SK-N-SH (cell line): Measurements from ENCODE around the gene C3orf22. TPM values are rescaled to one million over a fixed set of nuclear protein-coding genes. Genes with fewer than 3 reads are reported as not detected.

Source experiments
- CTCF ChIA-PET: fragments of 300-600, 350-600 bp; formaldehyde crosslinking; extraction: SDS; loops from one replicate; lab custom pipeline; 2021; lab: Yijun Ruan, JAX
- POLR2A ChIA-PET: fragments of 350-600 bp; sonication (Branson Sonifier 250); formaldehyde crosslinking; extraction: SDS; loops from one replicate; lab custom pipeline; 2020; ENCODE audit warnings: antibody characterized with exemption, inconsistent platforms; lab: Yijun Ruan, JAX
- DNase-seq: peaks from one replicate; pipeline ENCODE4 v3.0.0; 2012
- H2AFZ ChIP-seq: fragments of 200-600 bp; sonication (generic); 2 replicates; pipeline ENCODE4 v1.8.1; 2016; ENCODE audit warnings: antibody characterized with exemption, mild to moderate bottlenecking, low read depth
- H3F3A ChIP-seq: fragments of 200-600 bp; sonication (generic); replicated peaks from 2 replicates; pipeline ENCODE3; 2016; ENCODE audit warnings: antibody characterized with exemption, mild to moderate bottlenecking; ENCODE audit not compliant: insufficient read depth
- H3K27ac ChIP-seq, 2 experiments: fragments of 200-500 bp in 1 of 2; fragments of 200-600 bp in 1 of 2; sonication (Bioruptor generic) in 1 of 2; sonication (generic), shearing (Covaris generic) in 1 of 2; 2 replicates each; pipeline versions ENCODE4 v1.5.1 to v1.6.1; 2014 to 2016; ENCODE audit warnings: low read depth in 2 of 2, inconsistent platforms in 1 of 2, low read length in 1 of 2, mild to moderate bottlenecking in 1 of 2, mixed read lengths in 1 of 2
- H3K27me3 ChIP-seq: fragments of 200-600 bp; sonication (generic), shearing (Covaris generic); 2 replicates; pipeline ENCODE4 v1.6.1; 2016; ENCODE audit warnings: mixed run types; ENCODE audit not compliant: insufficient read depth
- H3K36me3 ChIP-seq, 2 experiments: fragments of 200-500 bp in 1 of 2; fragments of 200-600 bp in 1 of 2; sonication (Bioruptor generic) in 1 of 2; sonication (generic) in 1 of 2; replicated peaks in 1 of 2; 2 replicates each; pipeline versions ENCODE3 to v1.5.1; 2014 to 2016; ENCODE audit warnings: low read length in 1 of 2, mild to moderate bottlenecking in 1 of 2; ENCODE audit not compliant: insufficient read depth in 2 of 2, control insufficient read depth in 1 of 2
- H3K4me1 ChIP-seq, 2 experiments: fragments of 200-500 bp in 1 of 2; fragments of 200-600 bp in 1 of 2; sonication (Bioruptor generic) in 1 of 2; sonication (generic), shearing (Covaris generic) in 1 of 2; 2 replicates each; pipeline versions ENCODE4 v1.5.1 to v1.6.1; 2014 to 2016; ENCODE audit warnings: low read depth in 1 of 2, low read length in 1 of 2, mixed run types in 1 of 2; ENCODE audit not compliant: insufficient read depth in 2 of 2, control insufficient read depth in 1 of 2
- H3K4me2 ChIP-seq: fragments of 200-600 bp; sonication (generic), shearing (Covaris generic); 2 replicates; pipeline ENCODE4 v1.6.1; 2017; ENCODE audit warnings: mixed run types
- H3K4me3 ChIP-seq, 2 experiments: fragments of 200-500 bp in 1 of 2; fragments of 200-600 bp in 1 of 2; sonication (Bioruptor generic) in 1 of 2; sonication (generic), shearing (Covaris generic) in 1 of 2; 2 replicates each; pipeline versions ENCODE4 v1.5.1 to v1.8.1; 2014 to 2016; ENCODE audit warnings: low read depth in 2 of 2, inconsistent platforms in 1 of 2, low read length in 1 of 2, mild to moderate bottlenecking in 1 of 2, mixed read lengths in 1 of 2, moderate library complexity in 1 of 2
- H3K79me2 ChIP-seq: fragments of 200-600 bp; sonication (generic); 2 replicates; pipeline ENCODE4 v1.8.1; 2017; ENCODE audit warnings: mild to moderate bottlenecking; ENCODE audit not compliant: insufficient read depth
- H3K9ac ChIP-seq: fragments of 200-600 bp; sonication (generic); 2 replicates; pipeline ENCODE4 v1.6.1; 2017; ENCODE audit warnings: mixed run types
- H3K9me2 ChIP-seq: fragments of 200-600 bp; sonication (generic); 2 replicates; pipeline ENCODE4 v1.6.1; 2017; ENCODE audit warnings: mixed run types
- H3K9me3 ChIP-seq: fragments of 200-600 bp; sonication (generic); 2 replicates; pipeline ENCODE4 v1.6.1; 2017; ENCODE audit warnings: mixed run types, mild to moderate bottlenecking, moderate library complexity
- H4K20me1 ChIP-seq: fragments of 200-600 bp; sonication (generic); 2 replicates; pipeline ENCODE4 v1.6.1; 2017; ENCODE audit warnings: mild to moderate bottlenecking, mixed run types; ENCODE audit not compliant: insufficient read depth
- CHD2 ChIP-seq: fragments of 150-350 bp; IDR thresholded peaks from 2 replicates; pipeline ENCODE4 v1.6.1; 2018; ENCODE audit warnings: low read length; ENCODE audit not compliant: partially characterized antibody
- ELF1 ChIP-seq: IDR thresholded peaks from 2 replicates; pipeline ENCODE4 v1.4.0; 2012
- FOXJ3 ChIP-seq: sonication (generic); formaldehyde crosslinking; IDR thresholded peaks from 2 replicates; pipeline ENCODE4 v1.5.1; 2020; ENCODE audit warnings: mild to moderate bottlenecking, missing genetic modification reagents
- MEF2A ChIP-seq: IDR thresholded peaks from 2 replicates; pipeline ENCODE4 v1.4.0; 2012; ENCODE audit warnings: low read depth, borderline replicate concordance
- MXI1 ChIP-seq: IDR thresholded peaks from 2 replicates; pipeline ENCODE4 v1.6.1; 2012; ENCODE audit warnings: mild to moderate bottlenecking, low read depth, low read length, improper control_type of control experiment
- NRF1 ChIP-seq: IDR thresholded peaks from 2 replicates; pipeline ENCODE4 v1.6.1; 2012; ENCODE audit warnings: low read depth, mild to moderate bottlenecking, low read length
- POLR2AphosphoS5 ChIP-seq: IDR thresholded peaks from 2 replicates; pipeline ENCODE4 v1.6.1; 2012; ENCODE audit warnings: low read depth, low read length
- RCOR1 ChIP-seq: fragments of 150-350 bp; IDR thresholded peaks from 2 replicates; pipeline ENCODE4 v1.6.1; 2017; ENCODE audit warnings: antibody characterized with exemption, low read length
- RXRA ChIP-seq: IDR thresholded peaks from 2 replicates; pipeline ENCODE4 v1.4.0; 2012; ENCODE audit warnings: low read depth, mild to moderate bottlenecking, borderline replicate concordance
- SIN3A ChIP-seq: IDR thresholded peaks from 2 replicates; pipeline ENCODE4 v1.6.1; 2012; ENCODE audit warnings: low read depth, mild to moderate bottlenecking, low read length, moderate library complexity, borderline replicate concordance
- TAF1 ChIP-seq: IDR thresholded peaks from 2 replicates; pipeline ENCODE4 v1.6.1; 2012; ENCODE audit warnings: low read depth, mild to moderate bottlenecking, low read length, moderate library complexity, borderline replicate concordance
- YY1 ChIP-seq: IDR thresholded peaks from 2 replicates; pipeline ENCODE4 v1.4.0; 2012; ENCODE audit warnings: low read depth, mild to moderate bottlenecking
- WGBS: methylation state at CpG from one replicate; pipeline ENCODE4 v1.1.6; 2017; ENCODE audit warnings: low lambda C conversion rate; 5-methylcytosine and 5-hydroxymethylcytosine counted together
- polyA plus RNA-seq, 3 experiments: library from polyadenylated mRNA; depleted of rRNA; stranded (reverse); fragments of >200 nt; gene quantifications; 2 replicates each; pipeline ENCODE4 v1.2.3, GENCODE V29; 2012
- TF ChIP-seq, protein P1 (sequence below): IDR thresholded peaks from 2 replicates; pipeline ENCODE4 v1.4.0; 2012; ENCODE audit warnings: low read depth, borderline replicate concordance
- TF ChIP-seq, protein P2 (sequence below): IDR thresholded peaks from 2 replicates; pipeline ENCODE4; 2012
- TF ChIP-seq, protein P3 (sequence below): fragments of 150-350 bp; IDR thresholded peaks from 2 replicates; pipeline ENCODE4 v1.6.1; 2016; ENCODE audit warnings: mild to moderate bottlenecking, low read depth, low read length

The C3orf22 gene
- polyA plus RNA-seq, 1 of the 3 experiments (the other 2 are of a cell fraction): not detected

DNA sequence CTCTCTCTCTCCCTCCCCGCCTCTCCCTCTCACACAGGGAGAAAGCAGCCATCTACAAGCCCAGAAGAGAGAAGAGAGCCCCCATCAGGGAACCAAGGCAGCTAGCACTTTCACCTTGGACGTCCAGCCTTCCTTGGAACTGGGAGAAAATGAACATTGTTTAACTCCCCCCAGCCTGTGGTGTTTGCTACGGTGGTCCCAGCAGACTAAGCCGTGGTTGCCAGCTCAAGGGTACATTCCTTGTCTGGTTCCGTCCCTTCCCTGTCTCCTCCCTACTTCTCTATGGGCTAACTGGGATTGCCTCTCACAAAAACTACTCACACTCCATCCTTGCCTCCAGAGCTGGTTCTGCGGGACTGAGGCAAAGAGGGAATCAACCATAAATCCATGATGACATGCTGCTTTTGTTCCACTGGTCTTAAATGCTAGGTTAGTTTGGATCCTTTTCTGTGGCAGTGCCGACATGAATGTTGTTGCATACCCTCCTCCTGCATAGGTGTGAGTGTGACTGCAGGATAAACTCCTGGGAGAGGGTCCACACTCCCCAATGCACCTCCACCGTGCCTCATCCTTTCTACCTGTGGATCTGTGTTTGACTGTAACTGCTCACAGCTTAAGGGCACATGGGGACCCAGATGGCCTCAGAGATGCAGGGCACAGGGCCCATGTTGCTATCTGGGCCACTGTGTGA, 12.0 kb downstream of the C3orf22 start:
- TF ChIP-seq FOXJ3 (CRISPR knock-in tag) (no peak), TAF1 (no peak), MXI1 (no peak), ELF1 (no peak), YY1 (no peak), POLR2AphosphoS5 (no peak), NRF1 (no peak), RXRA (no peak), MEF2A (no peak), SIN3A (no peak)
- TF ChIP-seq, protein P1, sequence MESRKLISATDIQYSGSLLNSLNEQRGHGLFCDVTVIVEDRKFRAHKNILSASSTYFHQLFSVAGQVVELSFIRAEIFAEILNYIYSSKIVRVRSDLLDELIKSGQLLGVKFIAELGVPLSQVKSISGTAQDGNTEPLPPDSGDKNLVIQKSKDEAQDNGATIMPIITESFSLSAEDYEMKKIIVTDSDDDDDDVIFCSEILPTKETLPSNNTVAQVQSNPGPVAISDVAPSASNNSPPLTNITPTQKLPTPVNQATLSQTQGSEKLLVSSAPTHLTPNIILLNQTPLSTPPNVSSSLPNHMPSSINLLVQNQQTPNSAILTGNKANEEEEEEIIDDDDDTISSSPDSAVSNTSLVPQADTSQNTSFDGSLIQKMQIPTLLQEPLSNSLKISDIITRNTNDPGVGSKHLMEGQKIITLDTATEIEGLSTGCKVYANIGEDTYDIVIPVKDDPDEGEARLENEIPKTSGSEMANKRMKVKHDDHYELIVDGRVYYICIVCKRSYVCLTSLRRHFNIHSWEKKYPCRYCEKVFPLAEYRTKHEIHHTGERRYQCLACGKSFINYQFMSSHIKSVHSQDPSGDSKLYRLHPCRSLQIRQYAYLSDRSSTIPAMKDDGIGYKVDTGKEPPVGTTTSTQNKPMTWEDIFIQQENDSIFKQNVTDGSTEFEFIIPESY: no peak
- TF ChIP-seq, protein P2, sequence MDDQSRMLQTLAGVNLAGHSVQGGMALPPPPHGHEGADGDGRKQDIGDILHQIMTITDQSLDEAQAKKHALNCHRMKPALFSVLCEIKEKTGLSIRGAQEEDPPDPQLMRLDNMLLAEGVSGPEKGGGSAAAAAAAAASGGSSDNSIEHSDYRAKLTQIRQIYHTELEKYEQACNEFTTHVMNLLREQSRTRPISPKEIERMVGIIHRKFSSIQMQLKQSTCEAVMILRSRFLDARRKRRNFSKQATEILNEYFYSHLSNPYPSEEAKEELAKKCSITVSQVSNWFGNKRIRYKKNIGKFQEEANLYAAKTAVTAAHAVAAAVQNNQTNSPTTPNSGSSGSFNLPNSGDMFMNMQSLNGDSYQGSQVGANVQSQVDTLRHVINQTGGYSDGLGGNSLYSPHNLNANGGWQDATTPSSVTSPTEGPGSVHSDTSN: no peak
- TF ChIP-seq, protein P3, sequence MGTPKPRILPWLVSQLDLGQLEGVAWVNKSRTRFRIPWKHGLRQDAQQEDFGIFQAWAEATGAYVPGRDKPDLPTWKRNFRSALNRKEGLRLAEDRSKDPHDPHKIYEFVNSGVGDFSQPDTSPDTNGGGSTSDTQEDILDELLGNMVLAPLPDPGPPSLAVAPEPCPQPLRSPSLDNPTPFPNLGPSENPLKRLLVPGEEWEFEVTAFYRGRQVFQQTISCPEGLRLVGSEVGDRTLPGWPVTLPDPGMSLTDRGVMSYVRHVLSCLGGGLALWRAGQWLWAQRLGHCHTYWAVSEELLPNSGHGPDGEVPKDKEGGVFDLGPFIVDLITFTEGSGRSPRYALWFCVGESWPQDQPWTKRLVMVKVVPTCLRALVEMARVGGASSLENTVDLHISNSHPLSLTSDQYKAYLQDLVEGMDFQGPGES: no peak
- Histone ChIP-seq H3K9me2 (no peaks in the 10 kb centered on the region), H3K79me2 (no peaks in the 10 kb centered on the region), H2AFZ (no peak overlapping the region), H3K4me2 (no peak overlapping the region), H3K4me3 (no peak overlapping the region), H3F3A (no peaks in the 10 kb centered on the region), H3K9me3 (no peaks in the 10 kb centered on the region), H3K4me1 (peaks cover 0 to 4% of the 10 kb centered on the region in 2 experiments; a peak in 1 of 4 replicates), H3K9ac (no peak overlapping the region), H4K20me1 (no peaks in the 10 kb centered on the region), H3K27me3 (peaks cover 9% of the 10 kb centered on the region; the same call in 1 of the 2 replicates), H3K27ac (no peak overlapping the region), H3K36me3 (no peaks in the 10 kb centered on the region)
- 58% methylated on average over 6 of the region's 8 CpGs for WGBS
- ChIA-PET POLR2A (no interaction called here), CTCF (interaction anchor here (1.0 to 1.6 kb wide), 5 partner anchors 14 to 412 kb away, joined by 3 to 4 read pairs (median 3); no protein-coding TSS in a partner anchor)
- peak; percentile 14 for DNase-seq

DNA sequence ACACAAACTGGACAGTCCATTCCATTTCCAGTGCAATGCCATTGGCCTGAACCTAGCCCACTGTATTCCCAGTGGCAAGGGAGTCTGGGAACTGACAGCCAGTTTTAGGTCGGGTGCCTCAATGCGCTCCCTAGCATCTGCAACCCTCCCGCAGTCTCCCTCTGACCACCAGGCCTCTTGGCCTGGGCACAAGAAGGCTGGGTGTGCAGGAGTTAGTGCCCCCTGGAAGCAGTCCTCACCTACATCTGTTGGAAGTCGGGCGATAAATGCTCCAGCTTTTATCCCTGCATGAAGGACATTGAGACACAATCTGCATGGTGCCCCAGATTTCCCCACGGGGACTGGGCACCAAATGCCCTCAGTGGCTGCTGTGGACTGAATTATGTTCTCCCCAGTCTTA, 12.7 kb downstream of the C3orf22 start:
- Histone ChIP-seq H4K20me1 (no peaks in the 10 kb centered on the region), H3K27ac (no peak overlapping the region), H3K9me2 (no peaks in the 10 kb centered on the region), H3K36me3 (no peaks in the 10 kb centered on the region), H3K4me1 (peaks cover under 1 to 4% of the 10 kb centered on the region in 2 experiments; a peak in 2 of 4 replicates), H3K79me2 (no peaks in the 10 kb centered on the region), H3K9ac (no peak overlapping the region), H3K4me3 (no peak overlapping the region), H3K27me3 (peaks cover 9% of the 10 kb centered on the region; the same call in 1 of the 2 replicates), H3F3A (no peaks in the 10 kb centered on the region), H3K9me3 (no peaks in the 10 kb centered on the region), H2AFZ (no peak overlapping the region), H3K4me2 (no peak overlapping the region)
- POLR2A ChIA-PET: no interaction called here
- CTCF ChIA-PET: interaction anchor here (1.6 kb wide), 1 partner anchor 412 kb away, joined by 4 read pairs; no protein-coding TSS in a partner anchor
- peak; percentile 7 for DNase-seq
- 81% methylated on average over 3 of the region's 6 CpGs for WGBS
- no peak for TF ChIP-seq RCOR1
- TF ChIP-seq CHD2: no peak
